ENCODE results near the gene GFOD1.
A peak's percentile ranks its signal among the peaks of the same experiment; 100 is the strongest.
"Not testable (repeated sequence)": the region's sequence is repeated elsewhere in the genome, so short reads cannot be mapped to it uniquely, and the experiment has no call there.

Gene GFOD1

DNA sequence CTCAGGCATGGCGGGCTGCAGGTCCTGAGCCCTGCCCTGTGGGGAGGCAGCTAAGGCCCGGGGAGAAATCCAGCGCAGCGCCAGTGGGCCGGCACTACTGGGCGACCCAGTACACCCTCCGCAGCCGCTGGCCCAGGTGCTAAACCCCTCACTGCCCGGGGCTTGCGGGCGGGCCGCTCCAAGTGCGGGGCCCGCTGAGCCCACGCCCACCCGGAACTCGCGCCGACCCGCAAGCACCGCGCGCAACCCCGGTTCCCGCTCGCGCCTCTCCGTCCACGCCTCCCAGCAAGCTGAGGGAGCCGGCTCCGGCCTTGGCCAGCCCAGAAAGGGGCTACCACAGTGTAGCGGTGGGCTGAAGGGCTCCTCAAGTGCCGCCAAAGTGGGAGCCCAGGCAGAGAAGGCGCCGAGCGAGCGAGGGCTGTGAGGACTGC is 23.8 kb upstream of the GFOD1 start:
- DNase-seq: not testable (repeated sequence)

DNA sequence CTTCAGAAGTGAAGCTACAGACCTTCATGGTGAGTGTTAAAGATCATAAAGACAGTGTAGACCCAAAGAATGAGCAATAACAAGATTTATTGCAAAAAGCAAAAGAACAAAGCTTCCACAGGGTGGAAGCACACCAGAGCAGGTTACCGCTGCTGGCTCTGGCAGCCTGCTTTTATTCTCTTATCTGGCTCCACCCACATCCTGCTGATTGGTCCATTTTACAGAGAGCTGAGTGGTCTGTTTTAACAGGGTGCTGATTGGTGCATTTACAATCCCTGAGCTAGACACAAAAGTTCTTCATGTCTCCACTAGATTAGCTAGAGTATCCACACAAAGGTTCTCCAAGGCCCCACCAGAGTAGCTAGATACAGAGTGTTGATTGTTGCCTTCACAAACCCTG is 23.0 kb upstream of the GFOD1 start:
- not testable (repeated sequence) for DNase-seq

DNA sequence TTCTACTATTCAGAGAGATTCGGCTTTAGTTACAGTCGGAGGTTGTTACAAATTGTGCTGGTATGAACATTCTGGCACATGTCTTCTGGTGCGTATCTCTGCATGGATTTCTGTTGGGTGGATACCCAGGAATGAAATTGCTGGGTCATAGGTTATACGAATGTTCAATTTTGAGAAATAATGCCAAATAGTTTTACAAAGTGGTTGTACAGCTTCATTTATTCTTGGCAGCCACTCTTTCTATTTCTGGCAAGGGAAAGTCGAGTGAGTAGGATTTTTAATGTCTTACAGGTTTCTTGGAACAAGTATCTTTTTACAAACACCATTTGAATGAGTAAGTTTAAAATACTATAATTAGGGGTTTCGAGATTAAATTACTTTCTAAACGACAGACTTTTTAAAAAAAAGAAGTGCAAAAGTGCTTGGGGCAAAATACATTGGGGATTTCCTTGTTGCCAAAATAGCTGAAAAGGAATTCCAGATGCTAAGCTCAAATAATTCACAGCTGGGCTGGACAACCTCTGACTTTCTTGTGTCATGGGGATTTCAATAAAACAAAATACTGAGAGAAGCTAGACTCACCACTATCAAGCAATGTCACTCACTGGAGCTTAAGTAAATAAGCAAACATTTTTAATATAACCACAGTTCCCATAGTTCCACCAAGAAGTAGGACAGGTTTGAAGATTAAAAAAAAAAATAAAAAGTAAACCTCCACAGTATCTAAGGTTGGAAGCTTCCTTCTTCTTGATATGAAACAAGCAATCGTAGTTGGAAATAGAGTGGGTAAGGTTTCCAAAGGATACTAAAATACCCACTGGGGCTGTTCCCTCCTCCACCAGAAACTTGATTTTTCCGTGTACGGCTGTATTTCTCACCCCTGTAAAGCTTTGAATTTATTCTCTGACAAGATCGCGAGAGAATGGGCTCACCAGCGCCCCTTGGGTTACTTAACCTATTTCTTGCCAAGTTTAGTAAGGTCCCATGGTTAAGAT is 21.6 kb upstream of the GFOD1 start:
- DNase-seq: no peak

DNA sequence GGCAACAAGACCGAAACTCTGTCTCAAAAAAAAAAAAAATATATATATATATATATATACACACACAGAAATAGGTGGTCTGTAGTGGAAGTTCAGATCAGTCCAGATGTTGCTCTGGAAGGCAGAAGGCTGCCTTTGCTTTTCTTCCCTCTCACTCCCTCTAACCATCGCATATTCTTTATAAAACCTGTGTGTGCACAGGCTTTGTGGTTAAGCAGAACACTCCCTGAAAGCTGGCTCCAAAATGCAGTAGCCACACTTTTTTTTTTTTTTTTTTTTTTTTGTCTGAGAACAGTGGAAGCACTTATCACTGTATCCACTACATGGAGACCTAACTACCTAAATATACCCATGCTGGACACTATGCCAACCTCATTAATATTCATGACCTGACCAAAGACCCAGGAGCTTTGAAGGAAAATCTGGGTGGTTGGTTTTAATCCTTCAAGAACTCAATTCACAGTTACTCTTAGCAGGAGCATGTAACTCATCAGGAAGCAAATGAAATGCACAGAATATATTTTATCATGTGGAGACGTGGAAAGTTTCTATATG is 20.0 kb upstream of the GFOD1 start:
- no peak for DNase-seq

- no peak for DNase-seq
These were observed 17.9 kb upstream of the GFOD1 start for GRCh38 chr6:13505345-13505734.

DNA sequence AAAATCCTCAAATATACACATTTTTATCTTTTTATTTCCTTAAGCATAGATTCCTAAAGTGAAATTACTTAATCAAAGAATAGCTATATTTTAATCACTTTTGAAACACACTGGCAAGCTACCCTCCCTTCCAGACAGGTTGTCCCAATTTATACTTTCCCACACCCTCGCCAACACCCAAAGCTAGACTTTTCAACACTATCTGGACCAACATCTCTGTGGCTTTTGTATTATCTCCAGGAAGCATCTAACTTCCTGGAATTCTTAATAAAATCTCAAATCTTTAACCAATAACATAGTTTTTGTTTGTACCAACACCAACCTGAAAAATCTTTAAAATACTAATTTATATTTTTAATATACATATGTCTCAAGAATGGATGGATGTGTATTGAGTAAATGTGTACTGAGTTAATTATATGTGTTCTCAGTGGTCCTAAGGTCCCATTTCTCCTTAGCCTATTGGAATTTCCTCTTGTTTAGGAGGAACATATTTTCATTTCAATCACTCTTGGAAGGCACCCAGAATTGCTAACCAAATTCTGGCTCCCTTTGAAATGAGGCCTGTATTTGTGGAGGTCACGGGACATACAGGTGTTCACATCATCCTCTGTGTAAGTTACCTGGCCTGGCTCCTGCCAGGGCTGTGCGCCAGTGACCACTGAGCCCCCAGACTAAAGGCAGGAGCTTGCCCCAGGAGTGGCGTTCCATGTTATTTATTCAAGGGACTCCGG is 17.4 kb upstream of the GFOD1 start:
- no peak for DNase-seq

- no peak for DNase-seq
These were observed 13.5 kb upstream of the GFOD1 start for GRCh38 chr6:13500915-13501314.

GRCh38 chr6:13500264-13500663 is 12.9 kb upstream of the GFOD1 start:
- no peak for DNase-seq

DNA sequence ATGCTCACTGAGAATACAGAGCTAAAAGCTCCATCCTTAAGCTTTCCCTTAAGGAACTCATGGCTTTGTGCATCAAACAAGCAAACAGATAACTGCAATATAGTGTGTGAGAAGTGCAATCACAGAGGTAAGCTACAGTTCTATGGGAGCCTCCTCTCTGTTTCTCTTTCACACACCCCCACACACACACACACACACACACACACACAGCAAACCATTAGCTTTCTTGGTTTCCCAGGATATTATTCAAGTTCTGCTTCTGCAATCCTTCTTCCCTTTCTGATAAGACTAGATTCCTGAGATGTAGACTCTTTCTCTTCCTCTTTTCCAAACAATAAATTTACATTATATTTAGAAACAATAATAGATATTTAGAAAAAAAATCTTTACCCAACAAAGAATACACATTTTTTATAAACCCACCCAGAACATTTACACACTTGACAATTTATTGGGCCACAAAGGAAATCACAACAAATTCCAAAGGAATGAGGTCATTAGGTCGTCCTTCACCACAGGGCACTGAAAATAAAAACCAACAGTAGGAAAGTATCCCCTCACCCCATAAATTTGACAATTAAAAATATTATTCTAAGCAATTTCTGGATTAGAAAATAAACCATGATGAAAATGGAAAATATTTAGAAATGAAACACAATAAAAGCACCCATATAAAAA is 9.3 kb upstream of the GFOD1 start:
- DNase-seq: no peak

DNA sequence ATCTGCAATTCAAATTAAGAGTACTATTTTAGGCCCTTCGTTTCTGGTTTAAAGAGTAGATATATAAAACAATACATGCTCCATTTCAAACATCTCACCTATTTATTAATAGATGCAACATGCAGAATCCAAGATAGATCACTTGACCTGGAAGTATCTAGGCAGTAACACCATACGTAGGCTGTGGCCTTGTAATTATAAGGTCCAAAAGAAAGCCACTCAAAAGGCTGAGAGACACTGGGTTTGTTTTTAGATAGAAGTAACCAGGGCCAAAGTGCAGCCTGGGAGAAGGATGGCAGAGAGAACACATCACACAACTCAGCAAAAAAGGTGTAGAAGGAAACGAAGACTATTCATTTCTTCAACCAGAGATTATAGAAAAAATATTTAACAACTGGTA is 8.4 kb upstream of the GFOD1 start:
- DNase-seq: no peak

GRCh38 chr6:13495112-13495776 is 7.8 kb upstream of the GFOD1 start:
- no peak for DNase-seq

DNA sequence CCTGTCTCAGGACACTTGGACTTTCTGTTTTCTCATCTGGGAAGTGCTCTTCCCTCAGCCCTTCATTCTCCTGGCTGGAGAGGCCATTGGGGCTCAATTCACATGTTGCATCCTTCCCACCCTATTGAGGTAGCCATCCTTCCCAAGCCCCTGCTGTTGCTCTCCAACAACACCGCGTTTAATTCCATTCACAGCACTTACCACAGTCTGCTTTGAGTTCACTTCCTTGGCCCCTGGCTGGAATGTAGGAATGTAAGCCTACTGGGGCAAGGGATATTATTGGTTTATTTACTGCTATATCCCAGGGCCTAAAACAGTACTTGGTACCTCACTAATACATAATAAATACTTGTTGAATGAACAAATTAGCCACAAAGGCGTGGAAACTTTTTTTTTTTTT is 6.7 kb upstream of the GFOD1 start:
- no peak for DNase-seq

GRCh38 chr6:13493147-13493546 is 5.7 kb upstream of the GFOD1 start:
- no peak for DNase-seq

DNA sequence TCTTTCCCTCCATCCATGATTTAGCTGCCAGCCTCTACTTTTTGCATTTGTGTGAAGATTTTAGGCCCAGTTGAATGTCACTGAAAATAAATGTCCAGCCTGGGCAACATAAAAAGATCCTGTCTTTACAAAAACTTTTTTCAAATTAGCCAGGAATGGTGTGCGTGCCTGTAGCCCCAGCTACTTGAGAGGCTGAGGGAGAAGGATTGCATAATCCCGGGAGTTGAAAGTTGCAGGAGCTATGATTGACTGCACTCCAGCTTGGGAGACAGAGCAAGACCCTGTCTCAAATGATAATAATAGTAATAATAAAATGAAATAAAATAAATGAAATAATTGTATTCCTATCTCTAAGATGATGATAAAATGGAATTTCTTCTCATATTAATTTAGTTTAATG is 5.0 kb upstream of the GFOD1 start:
- no peak for DNase-seq

DNA sequence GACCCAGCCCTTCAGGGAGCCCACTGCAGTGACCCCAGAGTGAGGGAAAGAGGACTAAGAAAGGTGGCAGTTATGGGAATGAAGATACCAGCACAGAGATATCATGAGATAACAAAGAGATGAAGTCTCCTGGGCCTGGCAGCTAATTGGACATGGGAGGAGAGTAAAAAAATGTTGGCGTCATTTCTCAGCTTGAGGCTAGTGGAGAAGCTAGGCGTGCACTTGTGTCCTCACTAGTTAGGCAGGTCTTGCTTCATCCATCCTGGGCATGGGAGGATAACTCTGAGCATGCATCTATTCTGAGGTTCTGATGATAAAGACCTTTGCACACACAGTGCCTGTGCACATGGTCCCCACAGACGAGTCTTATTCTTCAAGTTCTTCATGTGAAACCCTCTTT is 4.1 kb upstream of the GFOD1 start:
- no peak for DNase-seq

DNA sequence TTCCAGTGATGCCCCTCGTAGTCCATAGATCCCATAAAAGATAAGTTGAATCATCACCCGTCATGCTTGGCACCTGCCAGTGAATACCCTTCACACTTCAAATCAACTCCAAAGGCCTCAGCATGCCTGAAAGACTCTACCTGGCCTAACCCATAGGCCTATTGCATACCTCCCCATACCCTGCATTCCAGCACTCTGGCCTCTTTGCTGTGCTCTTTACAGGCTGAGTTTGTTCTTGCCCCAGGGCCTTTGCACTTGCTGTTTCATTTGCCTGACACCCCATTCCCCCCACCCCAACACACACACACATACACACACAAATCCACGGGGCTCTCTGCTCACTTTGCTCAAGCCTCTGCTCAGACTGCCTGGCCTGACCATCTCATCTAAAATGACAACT is 3.0 kb upstream of the GFOD1 start:
- DNase-seq: no peak

GRCh38 chr6:13488896-13489237 is 1.5 kb upstream of the GFOD1 start:
- DNase-seq: no peak

DNA sequence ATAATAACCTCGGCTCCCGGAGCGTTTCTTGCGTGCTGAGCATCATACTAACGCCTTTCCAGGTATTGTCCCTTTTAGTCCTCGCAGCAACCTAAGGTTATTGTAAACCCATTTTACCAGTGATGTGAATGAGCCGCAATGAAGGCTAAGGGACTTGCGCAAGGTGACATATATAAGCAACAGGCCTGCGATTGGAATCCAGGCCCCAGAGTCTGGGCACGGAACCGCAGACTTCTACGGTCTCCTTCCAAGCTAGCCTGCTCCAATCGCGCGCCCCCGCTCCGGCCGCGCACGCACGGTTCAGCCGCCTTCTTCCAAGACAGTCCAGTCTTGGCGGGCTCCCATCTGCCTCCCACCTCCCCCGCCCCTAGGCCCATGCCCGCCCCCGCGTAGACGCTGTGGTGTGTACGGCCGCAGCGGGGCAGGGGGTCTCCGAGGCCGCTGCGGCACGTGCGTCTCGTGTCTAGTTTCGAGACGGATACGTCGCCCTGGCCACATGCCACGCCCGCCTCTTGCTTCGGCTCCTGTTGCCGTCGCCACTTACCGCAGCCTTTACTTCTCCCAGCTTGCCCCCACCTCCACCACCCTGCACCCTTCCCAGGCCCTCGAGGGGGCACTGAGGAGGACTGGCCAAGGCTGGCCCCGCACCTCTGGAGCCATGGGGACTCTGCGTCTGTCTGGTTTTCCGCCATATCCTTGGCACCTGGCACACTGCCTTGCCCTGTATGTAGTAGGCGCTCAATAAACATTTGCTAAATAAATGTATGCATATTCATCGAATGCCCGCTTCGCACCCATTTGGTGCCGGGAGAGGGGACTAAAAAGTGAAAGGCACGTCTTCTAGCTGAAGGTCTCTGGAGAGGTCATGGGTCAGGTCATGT is 855 bp upstream of the GFOD1 start:
- no peak for DNase-seq

- peak; percentile 47 to 51 for DNase-seq
These were observed 700 bp downstream of the GFOD1 start for GRCh38 chr6:13486679-13487121.

DNA sequence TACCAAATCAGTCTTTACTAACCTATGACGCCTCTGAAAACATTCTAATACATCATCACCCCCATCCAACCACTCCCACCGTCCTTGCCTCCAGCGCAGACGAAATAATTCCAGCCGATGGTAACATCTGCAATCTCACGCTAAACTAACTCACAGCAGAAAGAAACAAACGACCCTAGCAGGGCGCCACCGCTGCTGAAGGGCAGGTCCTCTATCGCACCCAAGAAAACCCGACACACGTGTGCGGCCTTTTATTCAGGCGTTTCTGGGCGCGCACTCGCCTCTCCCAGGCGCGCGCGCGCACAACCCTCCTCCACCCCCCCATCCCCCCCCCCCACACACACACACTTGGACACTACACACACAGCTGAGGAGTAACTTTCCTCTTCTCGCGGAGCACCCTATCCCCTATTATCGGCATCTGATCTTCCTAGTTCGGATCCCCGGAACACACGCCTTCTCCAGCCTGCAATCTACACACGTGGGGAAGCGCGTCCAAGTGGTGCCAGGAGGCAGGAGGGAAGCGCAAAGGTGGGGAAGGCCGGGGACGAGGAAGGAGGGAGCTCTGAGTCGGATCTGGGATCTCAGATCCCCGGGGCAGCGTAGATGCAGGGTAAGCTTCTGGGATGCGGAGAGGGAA is 1.4 kb downstream of the GFOD1 start:
- peak in 1 of 2 donors; percentile 22 for DNase-seq

GRCh38 chr6:13485303-13485702 is 2.1 kb downstream of the GFOD1 start:
- DNase-seq: no peak

Data from stimulated activated CD4-positive, alpha-beta T cell treated with anti-CD3 and anti-CD28 coated beads, Interleukin-2, amount 100 ng/mL, for 48 hours (primary cell).